Measurements from ENCODE around the gene FAM98C.

FAM98C gene

DNA sequence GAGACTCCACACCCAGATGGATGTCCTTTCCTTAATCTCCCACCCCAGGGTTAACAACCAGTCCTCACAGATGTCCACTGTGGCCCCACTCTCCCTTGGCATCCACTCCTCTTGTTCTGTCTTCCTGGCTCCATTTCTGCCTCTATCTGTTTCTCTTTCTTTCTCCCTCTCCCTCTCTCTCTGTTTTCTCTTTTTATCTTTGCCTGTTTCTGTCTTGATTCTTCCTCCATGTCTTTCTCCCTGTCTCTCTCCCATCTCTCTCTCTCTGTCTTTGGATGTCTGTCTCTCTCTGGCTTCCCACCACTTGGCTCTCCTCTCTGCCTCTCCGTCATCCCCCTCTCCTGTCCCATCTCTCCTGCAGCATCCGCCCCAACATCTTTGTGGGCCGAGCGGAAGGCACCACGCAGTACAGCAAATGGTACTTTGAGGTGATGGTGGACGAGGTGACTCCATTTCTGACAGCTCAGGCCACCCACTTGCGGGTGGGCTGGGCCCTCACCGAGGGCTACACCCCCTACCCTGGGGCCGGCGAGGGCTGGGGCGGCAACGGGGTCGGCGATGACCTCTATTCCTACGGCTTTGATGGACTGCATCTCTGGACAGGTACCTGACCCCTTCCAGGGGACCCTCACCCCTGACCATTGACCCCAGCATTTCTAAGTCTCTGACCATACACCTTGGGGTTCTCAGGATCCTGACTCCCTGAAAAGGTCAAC lies 55.0 kb downstream of the FAM98C start:
- no peak for DNase-seq (ENCODE audit: low spot score)
